ENCODE results near the gene GRM5. TPM values are rescaled to one million over a fixed set of nuclear protein-coding genes. Genes with fewer than 3 reads are reported as not detected.
"Not testable (repeated sequence)": the region's sequence is repeated elsewhere in the genome, so short reads cannot be mapped to it uniquely, and the experiment has no call there.

GRM5 gene
- polyA plus RNA-seq, 1 donor from 2014 or later, result not detected

DNA sequence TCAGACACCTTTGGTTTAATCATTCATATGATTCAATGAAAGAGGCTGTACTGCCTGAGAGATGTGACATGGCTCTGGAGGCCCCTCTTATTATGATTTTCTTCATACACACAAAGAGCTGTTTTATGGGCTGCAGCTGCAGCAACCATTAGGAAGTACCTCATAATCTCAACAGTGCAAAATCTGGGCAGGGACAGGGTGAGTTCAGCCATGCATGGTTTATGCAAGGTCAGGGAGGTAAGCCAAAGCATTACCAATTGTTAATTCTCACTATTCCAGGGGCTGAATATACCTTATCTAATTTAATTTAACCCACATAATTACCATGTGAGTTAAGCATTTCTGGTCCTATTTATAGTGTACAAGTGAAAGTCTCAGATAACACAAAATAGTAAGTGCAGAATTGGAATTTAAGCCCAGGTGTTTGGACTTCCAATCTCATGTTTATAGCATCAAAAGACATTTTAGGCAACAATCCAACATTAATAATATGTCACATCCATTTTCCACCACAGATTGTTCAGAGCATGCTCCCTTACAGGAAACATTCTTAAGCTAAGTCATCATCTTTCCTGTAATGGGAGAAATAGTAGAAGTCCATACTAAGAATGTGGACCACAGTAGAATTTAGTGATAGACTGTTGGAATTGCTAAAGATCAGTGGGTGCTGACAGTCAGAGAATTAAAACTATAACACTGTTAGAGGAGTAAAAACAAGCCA lies 45.8 kb downstream of the GRM5 start:
- H3K27ac Mint-ChIP-seq, H3K4me1 Mint-ChIP-seq, H3K36me3 Mint-ChIP-seq, H3K27me3 Mint-ChIP-seq, H3K9me3 Mint-ChIP-seq, H3K4me3 Mint-ChIP-seq: not testable (repeated sequence)

DNA sequence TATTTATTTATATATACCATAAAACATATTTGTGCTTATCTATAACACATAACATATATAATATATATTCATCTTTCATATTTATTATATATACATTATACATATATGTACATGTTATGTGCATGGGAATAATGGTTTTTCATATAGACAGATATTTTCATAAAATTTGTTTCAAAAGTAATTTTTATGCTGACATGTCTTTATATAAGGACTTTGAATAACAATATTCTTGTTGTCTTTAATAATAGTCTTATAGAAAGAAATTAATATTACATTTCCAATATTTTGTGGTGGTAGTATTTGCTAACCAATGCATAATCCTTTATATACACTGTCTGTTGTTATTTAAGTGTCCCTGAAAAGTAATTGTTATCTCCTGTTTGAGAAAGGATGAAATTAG lies 49.6 kb downstream of the GRM5 start:
- H3K27me3 Mint-ChIP-seq, result no peaks in the 10 kb centered on the region
- no peaks in the 10 kb centered on the region for H3K36me3 Mint-ChIP-seq
- H3K9me3 Mint-ChIP-seq, result peaks cover 2 to 20% (median 2%) of the 10 kb centered on the region in 3 donors
- H3K27ac Mint-ChIP-seq, result no peak overlapping the region
- H3K4me1 Mint-ChIP-seq, result no peaks in the 10 kb centered on the region
- no peak overlapping the region for H3K4me3 Mint-ChIP-seq

DNA sequence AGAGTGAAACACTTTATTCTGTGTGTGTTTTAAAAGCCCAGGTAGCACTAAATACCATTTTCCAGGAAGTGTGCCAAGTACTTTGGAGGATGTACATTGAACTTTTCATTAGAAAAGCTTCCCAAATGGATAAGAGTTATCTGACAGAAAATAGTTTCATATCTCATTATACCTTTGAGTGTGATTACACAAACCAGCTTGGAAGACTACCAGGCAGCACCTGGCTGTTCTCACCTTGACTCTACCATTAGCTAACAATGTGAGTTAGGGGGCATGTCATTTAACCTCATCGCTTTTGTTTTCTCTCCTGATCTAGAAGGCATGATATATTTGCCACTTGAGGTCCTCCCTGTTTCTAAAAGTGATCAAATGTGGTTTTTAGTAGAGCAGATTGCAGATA lies 50.2 kb downstream of the GRM5 start:
- H3K27ac Mint-ChIP-seq, result no peak overlapping the region
- no peaks in the 10 kb centered on the region for H3K27me3 Mint-ChIP-seq
- no peaks in the 10 kb centered on the region for H3K4me1 Mint-ChIP-seq
- H3K36me3 Mint-ChIP-seq, result no peaks in the 10 kb centered on the region
- H3K9me3 Mint-ChIP-seq, result peaks cover 2 to 22% (median 2%) of the 10 kb centered on the region in 3 donors
- H3K4me3 Mint-ChIP-seq, result no peak overlapping the region

DNA sequence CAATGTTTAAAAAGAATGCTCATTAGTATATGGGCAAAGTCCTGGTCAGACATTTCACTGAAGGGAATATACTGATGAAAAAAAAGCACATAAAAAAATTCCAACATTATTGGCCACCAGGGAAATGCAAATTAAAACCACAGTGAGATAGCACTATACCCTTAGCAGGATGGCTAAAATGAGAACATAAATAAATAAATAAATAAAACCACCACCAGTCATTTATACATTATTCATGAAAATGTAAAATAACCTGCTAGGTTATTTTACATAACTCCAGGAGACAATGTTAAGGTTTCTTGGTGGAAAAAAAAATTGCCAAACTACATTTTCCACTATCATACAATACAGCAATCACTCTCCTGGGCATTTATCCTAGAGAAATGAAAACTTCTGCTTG lies 64.9 kb downstream of the GRM5 start:
- H3K27ac Mint-ChIP-seq, H3K9me3 Mint-ChIP-seq, H3K36me3 Mint-ChIP-seq, H3K4me3 Mint-ChIP-seq, H3K4me1 Mint-ChIP-seq, H3K27me3 Mint-ChIP-seq: not testable (repeated sequence)

DNA sequence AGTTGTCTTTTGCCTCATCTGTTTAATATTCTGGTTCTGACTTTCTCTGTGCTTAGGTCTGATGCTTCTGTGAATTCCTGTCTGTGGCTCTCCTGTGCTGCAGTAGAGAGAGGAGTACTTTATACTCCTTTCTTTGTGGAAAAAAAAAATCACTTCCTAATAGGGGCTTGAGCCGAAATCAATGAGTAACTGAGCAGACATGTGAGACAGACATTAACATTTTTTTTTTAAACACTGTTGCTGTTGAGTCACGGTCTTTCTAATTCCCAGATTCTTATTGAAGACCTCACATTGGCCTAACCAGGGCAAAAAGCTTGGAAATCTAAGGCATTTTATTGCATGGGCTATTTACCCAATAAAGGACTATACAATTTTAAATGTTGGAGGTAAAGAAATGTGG lies 86.1 kb downstream of the GRM5 start:
- Mint-ChIP-seq H3K27me3 (no peaks in the 10 kb centered on the region), H3K4me1 (no peaks in the 10 kb centered on the region), H3K36me3 (no peaks in the 10 kb centered on the region), H3K27ac (no peak overlapping the region), H3K4me3 (no peak overlapping the region), H3K9me3 (no peaks in the 10 kb centered on the region)

DNA sequence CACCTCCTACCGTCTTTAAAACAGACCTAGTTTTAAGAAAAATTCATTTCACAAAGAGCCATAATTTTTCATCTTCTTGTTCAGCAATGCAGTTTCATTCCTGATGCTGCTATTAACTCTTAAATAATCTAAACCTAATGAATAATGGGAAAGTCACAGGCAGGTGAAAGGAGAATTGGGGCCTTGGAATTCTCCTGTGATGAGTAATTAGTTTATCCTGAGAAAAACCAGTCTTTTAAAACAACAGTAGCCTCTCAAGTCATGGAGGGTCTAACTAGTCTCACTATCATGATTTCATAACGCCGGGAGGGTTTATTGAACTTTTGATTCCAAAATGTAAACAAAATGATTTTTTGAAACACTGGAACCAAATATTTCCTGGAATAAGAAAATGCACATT lies 86.8 kb downstream of the GRM5 start:
- H3K9me3 Mint-ChIP-seq, H3K4me1 Mint-ChIP-seq, H3K4me3 Mint-ChIP-seq, H3K36me3 Mint-ChIP-seq, H3K27me3 Mint-ChIP-seq, H3K27ac Mint-ChIP-seq: not testable (repeated sequence)

DNA sequence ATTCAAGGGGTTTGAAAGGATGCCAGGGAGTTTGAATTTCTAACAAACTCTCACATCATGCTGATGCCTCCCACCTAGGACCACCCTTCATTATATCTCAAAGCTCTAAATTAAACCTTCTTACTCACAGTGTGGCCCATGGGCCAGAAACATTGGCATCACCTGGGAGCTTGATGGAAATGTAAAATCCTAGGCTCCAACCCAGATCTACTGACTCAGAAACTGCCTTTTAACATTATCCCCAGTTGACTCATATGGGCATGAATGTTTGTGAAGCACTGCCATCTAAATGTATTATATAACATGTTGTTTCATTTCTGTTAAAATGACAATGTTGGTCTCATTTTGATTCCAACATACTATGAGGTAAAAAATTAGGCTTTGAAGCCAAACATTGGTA lies 90.3 kb downstream of the GRM5 start:
- H3K4me1 Mint-ChIP-seq, H3K9me3 Mint-ChIP-seq, H3K4me3 Mint-ChIP-seq, H3K36me3 Mint-ChIP-seq, H3K27me3 Mint-ChIP-seq, H3K27ac Mint-ChIP-seq: not testable (repeated sequence)

DNA sequence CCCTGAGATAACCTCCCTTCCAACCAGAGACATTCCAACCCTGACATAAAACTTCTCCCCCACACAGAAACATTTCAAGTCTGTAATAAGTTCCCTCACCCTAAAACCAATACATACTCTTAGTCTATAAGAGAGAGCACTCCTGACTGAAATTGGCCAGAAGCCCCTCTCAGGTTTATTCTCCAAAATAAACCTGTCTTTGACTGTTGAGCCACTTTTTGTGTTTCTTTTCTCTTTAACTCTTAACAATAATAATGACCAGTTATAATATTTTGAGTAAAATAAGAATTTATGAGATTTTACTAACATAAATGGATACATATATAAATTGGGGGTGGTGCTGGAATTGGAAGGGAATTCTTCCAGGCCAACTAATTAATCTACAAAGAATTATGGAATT lies 93.6 kb downstream of the GRM5 start:
- Mint-ChIP-seq H3K4me1 (no peaks in the 10 kb centered on the region), H3K4me3 (no peak overlapping the region), H3K27me3 (no peaks in the 10 kb centered on the region), H3K36me3 (peaks cover 2% of the 10 kb centered on the region), H3K9me3 (peaks cover 0 to 4% (median 2%) of the 10 kb centered on the region in 3 donors), H3K27ac (no peak overlapping the region)

DNA sequence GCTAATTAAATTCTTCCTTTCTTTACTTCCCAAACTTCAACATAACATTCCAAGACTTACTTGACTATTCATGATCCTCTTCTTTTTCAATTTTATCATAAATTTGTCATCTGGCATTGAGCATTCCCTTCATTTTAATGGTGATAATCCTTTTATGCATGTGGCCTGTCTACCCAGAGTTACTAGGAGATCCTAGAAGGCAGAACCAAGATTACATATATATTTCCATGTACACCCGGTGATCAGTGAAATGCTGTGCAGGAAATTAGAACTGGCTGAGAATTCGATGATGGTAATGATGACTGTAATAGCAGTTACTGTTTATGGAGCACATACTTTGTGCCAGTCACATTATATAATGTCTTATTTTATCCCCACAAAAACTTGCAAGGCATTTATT lies 104.2 kb downstream of the GRM5 start:
- H3K36me3 Mint-ChIP-seq, H3K4me1 Mint-ChIP-seq, H3K27me3 Mint-ChIP-seq, H3K9me3 Mint-ChIP-seq, H3K27ac Mint-ChIP-seq, H3K4me3 Mint-ChIP-seq: not testable (repeated sequence)

DNA sequence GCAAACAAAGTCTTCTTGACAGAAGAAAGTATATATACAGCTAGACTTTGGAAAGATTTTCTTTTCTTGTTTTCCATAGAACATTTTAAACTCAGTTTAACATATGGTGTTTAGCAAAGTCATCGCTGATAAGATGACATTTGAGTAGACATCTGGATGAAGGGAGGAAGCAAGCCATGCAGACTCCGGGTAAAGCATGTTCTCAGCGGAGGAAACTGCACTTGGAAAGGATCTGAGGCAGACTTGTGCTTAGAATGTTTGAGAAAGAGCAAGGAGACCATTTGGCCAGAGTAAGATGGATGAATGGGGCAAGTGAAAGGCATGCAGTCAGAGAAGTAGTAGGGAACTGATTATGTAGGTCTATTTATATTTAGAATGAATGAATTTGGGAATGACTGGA lies 105.9 kb downstream of the GRM5 start:
- H3K4me3 Mint-ChIP-seq, H3K27ac Mint-ChIP-seq, H3K36me3 Mint-ChIP-seq, H3K27me3 Mint-ChIP-seq, H3K9me3 Mint-ChIP-seq, H3K4me1 Mint-ChIP-seq: not testable (repeated sequence)

DNA sequence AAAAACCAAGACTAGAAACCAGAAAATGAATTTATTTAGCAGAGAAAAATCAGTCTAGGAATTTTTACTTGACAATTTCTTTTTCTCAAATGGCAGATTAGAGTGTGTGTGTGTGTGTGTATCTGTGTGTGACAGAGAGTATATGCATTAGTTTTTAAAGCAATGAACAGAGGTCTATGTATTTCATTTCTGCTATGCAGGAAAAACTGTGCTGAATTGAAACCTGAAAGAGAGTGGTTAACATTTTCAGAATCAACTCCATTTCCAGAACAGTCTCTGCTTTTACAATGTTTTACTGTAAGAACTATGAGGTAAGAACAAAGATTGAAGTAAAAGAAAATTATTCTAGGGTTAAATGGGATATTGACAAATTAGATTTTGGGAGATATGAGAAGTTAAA lies 114.8 kb downstream of the GRM5 start:
- Mint-ChIP-seq H3K4me1 (no peaks in the 10 kb centered on the region), H3K4me3 (no peak overlapping the region), H3K36me3 (no peaks in the 10 kb centered on the region), H3K9me3 (peaks cover 0 to 7% (median 0%) of the 10 kb centered on the region in 3 donors), H3K27me3 (no peaks in the 10 kb centered on the region), H3K27ac (no peak overlapping the region)

DNA sequence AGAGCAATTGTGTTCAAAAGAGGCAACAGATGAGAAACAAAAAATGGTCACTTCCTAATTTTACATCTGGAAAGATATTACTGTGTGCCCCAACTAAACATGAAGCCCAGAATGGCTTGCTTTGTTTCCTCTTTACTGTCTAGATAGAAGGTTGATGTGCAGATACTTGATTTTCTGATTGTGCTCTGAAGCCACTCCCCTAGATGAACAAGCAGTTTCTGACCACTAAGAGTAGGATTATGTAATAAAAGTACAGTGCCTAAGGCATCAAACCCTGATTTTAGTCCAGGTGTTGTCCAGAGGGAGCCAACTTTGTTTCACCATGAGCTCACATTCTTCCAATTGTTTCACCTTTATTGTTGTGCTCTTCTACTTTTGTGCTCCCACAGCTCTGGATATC lies 116.9 kb downstream of the GRM5 start:
- not testable (repeated sequence) for H3K27ac Mint-ChIP-seq, H3K4me1 Mint-ChIP-seq, H3K4me3 Mint-ChIP-seq, H3K27me3 Mint-ChIP-seq, H3K36me3 Mint-ChIP-seq, H3K9me3 Mint-ChIP-seq

DNA sequence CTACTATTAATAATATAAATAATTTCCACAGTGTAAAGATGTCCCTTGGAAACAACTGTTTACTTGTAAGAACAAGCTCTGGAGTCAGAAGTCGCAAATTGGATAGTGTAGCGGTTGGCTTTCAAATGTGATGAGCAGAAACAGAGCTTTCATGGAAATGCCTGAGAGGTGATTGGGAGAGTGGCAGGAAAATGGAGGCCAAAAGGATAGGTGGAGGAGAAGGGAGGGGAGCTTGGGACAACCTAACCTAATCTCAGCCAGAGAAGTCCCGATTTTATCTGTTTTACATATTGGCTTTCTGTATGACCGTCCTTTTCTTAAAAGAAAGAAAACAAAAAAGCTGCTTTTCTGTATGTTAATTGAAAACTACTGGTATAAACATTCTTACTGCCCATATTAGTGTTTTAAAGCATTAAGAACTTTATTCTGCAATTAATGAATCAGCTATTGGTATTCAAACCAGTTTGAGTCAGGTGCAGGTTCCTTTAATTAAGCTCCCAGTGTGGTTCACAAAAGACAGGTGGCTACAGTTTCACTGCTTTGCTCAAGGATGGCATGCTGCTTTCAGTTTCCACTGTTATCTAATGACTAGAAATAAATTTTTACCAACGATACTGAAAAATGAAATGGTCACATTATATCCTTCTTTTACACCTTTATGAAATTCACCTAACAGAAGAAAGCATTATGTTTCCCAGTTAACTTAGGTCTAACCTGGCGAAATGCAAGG lies 117.8 kb downstream of the GRM5 start:
- not testable (repeated sequence) for H3K27me3 Mint-ChIP-seq, H3K4me3 Mint-ChIP-seq, H3K36me3 Mint-ChIP-seq, H3K4me1 Mint-ChIP-seq, H3K9me3 Mint-ChIP-seq, H3K27ac Mint-ChIP-seq

DNA sequence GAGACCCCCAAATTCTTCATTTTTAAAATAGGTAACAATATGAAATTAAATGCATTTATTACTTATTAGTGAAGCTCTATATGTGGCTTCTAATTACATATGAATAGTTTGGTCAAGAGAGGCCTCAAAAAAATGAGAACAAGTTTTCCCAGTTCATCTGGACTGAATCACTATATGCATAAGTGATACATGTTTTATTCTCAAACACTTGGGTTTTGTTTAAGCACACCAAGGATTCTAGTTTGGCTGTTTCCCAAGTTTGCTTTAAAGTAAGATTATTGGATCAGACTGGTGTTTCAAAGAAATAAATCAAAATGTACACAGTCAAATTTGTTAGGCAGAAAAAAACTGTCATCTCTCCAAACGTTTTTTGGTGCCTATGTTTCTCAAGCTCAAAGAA lies 136.1 kb downstream of the GRM5 start:
- H3K4me3 Mint-ChIP-seq, H3K27me3 Mint-ChIP-seq, H3K27ac Mint-ChIP-seq, H3K4me1 Mint-ChIP-seq, H3K9me3 Mint-ChIP-seq, H3K36me3 Mint-ChIP-seq: not testable (repeated sequence)

DNA sequence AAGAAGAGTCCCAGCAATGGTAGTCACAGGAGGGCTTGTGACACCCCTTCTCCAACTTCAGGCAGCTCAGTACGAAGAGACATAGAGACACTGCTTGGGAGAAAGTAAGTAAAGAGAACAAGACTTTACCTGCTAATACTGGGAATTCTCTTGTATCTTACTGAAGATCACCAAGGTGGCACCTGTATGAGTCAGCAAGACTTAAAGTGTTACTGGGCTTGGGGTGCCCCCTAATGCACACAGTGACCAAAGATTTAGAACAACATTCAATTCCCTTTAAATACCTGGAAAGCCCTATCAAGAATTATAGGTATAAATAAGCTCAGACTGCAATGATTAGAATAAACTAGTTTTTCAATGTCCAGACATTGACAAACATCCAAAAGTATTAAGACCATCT lies 148.7 kb downstream of the GRM5 start:
- not testable (repeated sequence) for H3K4me1 Mint-ChIP-seq, H3K4me3 Mint-ChIP-seq, H3K27me3 Mint-ChIP-seq, H3K27ac Mint-ChIP-seq, H3K36me3 Mint-ChIP-seq, H3K9me3 Mint-ChIP-seq

DNA sequence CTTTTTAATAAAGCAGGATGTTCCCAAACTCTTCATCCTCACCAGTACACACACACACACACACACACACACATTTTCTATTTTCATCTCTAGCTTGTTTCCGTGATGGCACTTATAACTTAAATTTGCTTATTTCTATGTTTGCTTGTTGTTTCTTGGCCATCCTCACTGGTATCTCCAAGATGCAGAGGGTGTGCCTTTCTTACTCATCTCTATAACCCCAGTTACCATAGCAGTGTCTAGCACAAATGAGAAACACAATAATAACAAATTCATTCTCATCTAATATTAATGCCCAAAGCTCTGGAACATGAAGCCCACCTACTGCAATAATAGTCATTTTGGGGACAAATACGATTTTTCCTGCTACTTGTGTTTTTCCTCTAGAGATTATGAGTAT lies 156.3 kb downstream of the GRM5 start:
- no peaks in the 10 kb centered on the region for H3K36me3 Mint-ChIP-seq
- no peaks in the 10 kb centered on the region for H3K4me1 Mint-ChIP-seq
- H3K4me3 Mint-ChIP-seq, result no peak overlapping the region
- no peaks in the 10 kb centered on the region for H3K9me3 Mint-ChIP-seq
- H3K27ac Mint-ChIP-seq, result no peak overlapping the region
- H3K27me3 Mint-ChIP-seq, result no peaks in the 10 kb centered on the region

Measured in IgD-negative memory B cell (primary cell).